ENCODE results near the gene PHLDA3. TPM values are rescaled to one million over a fixed set of nuclear protein-coding genes. Genes with fewer than 3 reads are reported as not detected.

Gene PHLDA3
- total RNA-seq, 6 experiments from 2014 or later, result 1.0 to 10.9 (median 2.7) TPM

DNA sequence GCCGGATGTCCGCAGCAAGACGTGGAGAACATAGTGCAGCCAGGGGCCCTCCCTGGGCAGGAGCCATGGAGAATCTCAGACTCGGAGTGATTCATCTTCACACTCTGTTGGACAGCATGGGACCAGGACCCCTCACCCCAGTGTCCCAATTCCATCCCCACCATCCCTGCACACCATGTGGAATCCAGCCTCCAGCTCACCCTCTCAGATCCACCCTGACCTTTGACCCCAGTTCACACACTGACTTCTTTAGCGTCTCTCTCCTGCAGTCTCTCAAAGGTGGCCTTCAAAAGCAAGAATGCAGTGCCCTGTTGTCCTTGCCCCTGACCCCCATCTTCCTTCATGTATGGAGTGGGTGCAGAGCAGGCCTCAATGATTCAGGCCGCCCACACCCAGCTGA is 45.3 kb downstream of the PHLDA3 start:
- DNase-seq, result no peak
- TF ChIP-seq, protein P1, sequence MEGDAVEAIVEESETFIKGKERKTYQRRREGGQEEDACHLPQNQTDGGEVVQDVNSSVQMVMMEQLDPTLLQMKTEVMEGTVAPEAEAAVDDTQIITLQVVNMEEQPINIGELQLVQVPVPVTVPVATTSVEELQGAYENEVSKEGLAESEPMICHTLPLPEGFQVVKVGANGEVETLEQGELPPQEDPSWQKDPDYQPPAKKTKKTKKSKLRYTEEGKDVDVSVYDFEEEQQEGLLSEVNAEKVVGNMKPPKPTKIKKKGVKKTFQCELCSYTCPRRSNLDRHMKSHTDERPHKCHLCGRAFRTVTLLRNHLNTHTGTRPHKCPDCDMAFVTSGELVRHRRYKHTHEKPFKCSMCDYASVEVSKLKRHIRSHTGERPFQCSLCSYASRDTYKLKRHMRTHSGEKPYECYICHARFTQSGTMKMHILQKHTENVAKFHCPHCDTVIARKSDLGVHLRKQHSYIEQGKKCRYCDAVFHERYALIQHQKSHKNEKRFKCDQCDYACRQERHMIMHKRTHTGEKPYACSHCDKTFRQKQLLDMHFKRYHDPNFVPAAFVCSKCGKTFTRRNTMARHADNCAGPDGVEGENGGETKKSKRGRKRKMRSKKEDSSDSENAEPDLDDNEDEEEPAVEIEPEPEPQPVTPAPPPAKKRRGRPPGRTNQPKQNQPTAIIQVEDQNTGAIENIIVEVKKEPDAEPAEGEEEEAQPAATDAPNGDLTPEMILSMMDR (IDR thresholded peaks at IDR 0.05), result no peak
- TF ChIP-seq POLR2A (IDR thresholded peaks at IDR 0.05), result no peak
- Histone ChIP-seq H3K4me3 (no peak overlapping the region), H3K4me1 (no peaks in the 10 kb centered on the region), H3K27me3 (no peaks in the 10 kb centered on the region), H3K9me3 (no peaks in the 10 kb centered on the region), H3K27ac (no peak overlapping the region), H3K36me3 (no peaks in the 10 kb centered on the region)
- WGBS (ENCODE audit: insufficient coverage, low coverage, low lambda C conversion rate, missing lambda C conversion rate), result 86% methylated on average over 3 of the region's 6 CpGs
- no peak for ATAC-seq
- intact Hi-C loops (cut with DNase I), result no loop called here

DNA sequence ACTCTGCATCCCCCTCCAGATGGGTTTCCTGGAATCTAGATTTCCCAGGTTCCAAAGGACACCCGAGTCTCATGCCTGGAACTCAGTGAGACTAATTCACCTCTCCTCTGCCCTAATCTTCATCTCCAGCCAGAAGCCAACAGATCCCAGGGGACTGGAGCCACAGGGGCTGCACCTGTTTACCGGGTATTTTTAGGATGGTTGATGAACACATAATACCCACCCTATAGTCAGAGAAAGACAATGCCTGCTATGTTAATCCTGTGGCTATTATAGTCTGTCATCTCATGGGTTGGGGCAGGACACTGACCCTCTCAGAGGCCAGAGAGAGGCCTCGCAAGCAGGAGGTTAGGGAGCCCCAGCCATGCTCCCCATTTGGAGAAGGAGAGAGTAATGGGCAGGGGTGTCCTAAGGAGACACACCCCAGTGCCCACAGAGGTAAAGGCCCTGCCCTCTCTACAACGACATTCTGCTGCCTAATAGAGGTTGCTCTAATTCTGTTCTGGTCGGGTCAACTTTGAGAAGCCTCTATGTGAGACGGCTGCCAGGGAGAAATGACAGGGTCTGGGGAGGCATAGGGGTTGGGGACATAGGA is 46.5 kb downstream of the PHLDA3 start:
- intact Hi-C loops (cut with DNase I), result no loop called here
- no peak for ATAC-seq
- TF ChIP-seq POLR2A (IDR thresholded peaks at IDR 0.05), result no peak
- TF ChIP-seq, protein P1 (IDR thresholded peaks at IDR 0.05), result no peak

DNA sequence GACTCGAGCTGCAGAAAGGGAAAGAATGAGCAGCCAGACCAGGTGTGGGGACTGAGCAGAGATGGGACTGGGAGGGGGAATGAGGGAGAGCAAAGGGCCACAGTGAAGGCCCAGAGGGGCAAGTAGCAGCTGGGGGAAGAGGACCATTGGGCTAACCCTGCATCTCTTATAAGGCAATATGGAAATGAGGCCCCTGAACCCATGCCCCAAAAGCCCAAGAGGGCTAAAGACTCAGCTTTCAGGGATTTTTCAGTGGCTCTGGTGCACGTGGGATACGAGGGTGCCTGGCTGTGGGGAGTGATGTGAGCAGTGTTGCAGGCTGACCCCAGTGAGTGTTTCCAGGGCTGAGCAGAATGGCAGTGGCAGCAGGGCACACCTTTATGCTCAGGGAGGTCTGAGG is 47.0 kb downstream of the PHLDA3 start:
- TF ChIP-seq POLR2A (IDR thresholded peaks at IDR 0.05), result no peak
- TF ChIP-seq, protein P1 (IDR thresholded peaks at IDR 0.05), result no peak
- H3K9me3 ChIP-seq, result no peaks in the 10 kb centered on the region
- no peak overlapping the region for H3K4me3 ChIP-seq
- ATAC-seq (no peak), DNase-seq (no peak)
- H3K4me1 ChIP-seq, result no peaks in the 10 kb centered on the region
- H3K36me3 ChIP-seq, result no peaks in the 10 kb centered on the region
- 67% methylated on average over 2 of the region's 3 CpGs for WGBS (ENCODE audit: insufficient coverage, low coverage, low lambda C conversion rate, missing lambda C conversion rate)
- intact Hi-C loops (cut with DNase I), result no loop called here
- no peaks in the 10 kb centered on the region for H3K27me3 ChIP-seq
- no peak overlapping the region for H3K27ac ChIP-seq

More for the DNA sequence above, 46.5 kb downstream of the PHLDA3 start:
- WGBS (ENCODE audit: insufficient coverage, low coverage, low lambda C conversion rate, missing lambda C conversion rate), result 52% methylated on average over 4 of the region's 6 CpGs
- Histone ChIP-seq H3K27me3 (no peaks in the 10 kb centered on the region), H3K4me1 (no peaks in the 10 kb centered on the region), H3K27ac (no peak overlapping the region), H3K4me3 (no peak overlapping the region), H3K9me3 (no peaks in the 10 kb centered on the region), H3K36me3 (no peaks in the 10 kb centered on the region)
- DNase-seq, result no peak

DNA sequence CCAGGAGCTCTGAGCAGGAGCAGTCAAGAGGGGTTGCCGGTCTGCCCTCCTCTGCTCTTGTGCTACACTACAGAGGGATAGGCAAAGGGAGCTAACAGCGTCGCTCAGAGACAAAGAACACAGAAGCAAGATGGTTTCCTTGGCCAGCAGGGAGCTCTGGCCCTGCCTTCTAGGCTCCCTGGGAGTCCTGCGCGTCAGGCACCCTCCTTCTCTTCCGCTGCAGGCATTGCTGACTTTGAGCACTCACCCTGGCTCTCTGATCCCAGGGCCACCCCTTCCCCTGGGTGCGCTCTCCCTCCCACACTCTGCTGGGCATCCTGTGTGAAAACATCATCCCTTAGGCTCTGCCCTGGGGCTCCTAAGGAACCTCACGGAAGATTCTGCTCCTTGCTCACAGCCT is 47.9 kb downstream of the PHLDA3 start:
- TF ChIP-seq POLR2A (IDR thresholded peaks at IDR 0.05), result no peak
- TF ChIP-seq, protein P1 (IDR thresholded peaks at IDR 0.05), result no peak
- H3K27me3 ChIP-seq, result no peaks in the 10 kb centered on the region
- H3K36me3 ChIP-seq, result no peaks in the 10 kb centered on the region
- ATAC-seq (no peak), DNase-seq (peak in 1 of 3 donors; percentile 18)
- WGBS (ENCODE audit: insufficient coverage, low coverage, low lambda C conversion rate, missing lambda C conversion rate), result 100% methylated on average over 3 of the region's 8 CpGs
- H3K4me3 ChIP-seq, result no peak overlapping the region
- intact Hi-C loops (cut with DNase I), result no loop called here
- H3K9me3 ChIP-seq, result no peaks in the 10 kb centered on the region
- H3K4me1 ChIP-seq, result no peaks in the 10 kb centered on the region
- no peak overlapping the region for H3K27ac ChIP-seq

DNA sequence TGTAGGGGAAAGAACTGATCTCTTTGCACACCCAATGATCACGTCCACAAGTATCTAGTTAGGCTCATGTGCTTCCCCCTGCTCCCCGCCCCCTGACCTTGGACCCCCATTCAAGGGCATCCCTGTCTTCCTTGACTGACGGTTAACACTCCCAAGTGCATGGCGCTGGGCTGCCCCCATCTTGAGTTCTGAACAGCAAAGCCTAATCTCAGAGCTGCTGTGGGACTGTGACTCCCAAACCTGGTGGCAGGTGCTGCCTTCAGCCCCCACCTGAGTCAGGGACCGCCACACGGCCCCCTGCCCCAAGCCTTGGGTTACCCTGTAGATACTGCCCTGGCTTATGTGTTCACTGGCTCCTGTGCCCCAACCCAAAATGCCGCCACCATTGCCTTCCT is 48.4 kb downstream of the PHLDA3 start:
- Histone ChIP-seq H3K9me3 (no peaks in the 10 kb centered on the region), H3K4me1 (no peaks in the 10 kb centered on the region), H3K27me3 (no peaks in the 10 kb centered on the region), H3K4me3 (no peak overlapping the region), H3K36me3 (no peaks in the 10 kb centered on the region), H3K27ac (no peak overlapping the region)
- WGBS (ENCODE audit: insufficient coverage, low coverage, low lambda C conversion rate, missing lambda C conversion rate), result 52% methylated on average over 5 of the region's 7 CpGs
- ATAC-seq, result no peak
- no peak for TF ChIP-seq POLR2A (IDR thresholded peaks at IDR 0.05)
- TF ChIP-seq, protein P1 (IDR thresholded peaks at IDR 0.05), result no peak
- intact Hi-C loops (cut with DNase I), result no loop called here
- peak in 1 of 3 donors; percentile 29 for DNase-seq
